ENCODE results near the gene YY1AP1.

- TF ChIP-seq CTCF (conservative IDR thresholded peaks at IDR 0.05 in 1 of 2, IDR thresholded peaks at IDR 0.05 in 1 of 2; ENCODE audit: low read depth in 1 of 2, low read length in 2 of 2) (no peak), EZH2 (IDR thresholded peaks at IDR 0.05; ENCODE audit: low read length, missing control alignments) (no peak)
These were observed 42.3 kb downstream of the YY1AP1 start for GRCh38 chr1:155646307-155646706.

Data from fibroblast of lung (primary cell).